Activated gamma-delta T cell (primary cell): ENCODE measurements around the gene TMED7.

Experiments
- DNase-seq: peaks from one replicate; lab custom pipeline; 2025; lab: John Stamatoyannopoulos, UW

Gene TMED7

DNA sequence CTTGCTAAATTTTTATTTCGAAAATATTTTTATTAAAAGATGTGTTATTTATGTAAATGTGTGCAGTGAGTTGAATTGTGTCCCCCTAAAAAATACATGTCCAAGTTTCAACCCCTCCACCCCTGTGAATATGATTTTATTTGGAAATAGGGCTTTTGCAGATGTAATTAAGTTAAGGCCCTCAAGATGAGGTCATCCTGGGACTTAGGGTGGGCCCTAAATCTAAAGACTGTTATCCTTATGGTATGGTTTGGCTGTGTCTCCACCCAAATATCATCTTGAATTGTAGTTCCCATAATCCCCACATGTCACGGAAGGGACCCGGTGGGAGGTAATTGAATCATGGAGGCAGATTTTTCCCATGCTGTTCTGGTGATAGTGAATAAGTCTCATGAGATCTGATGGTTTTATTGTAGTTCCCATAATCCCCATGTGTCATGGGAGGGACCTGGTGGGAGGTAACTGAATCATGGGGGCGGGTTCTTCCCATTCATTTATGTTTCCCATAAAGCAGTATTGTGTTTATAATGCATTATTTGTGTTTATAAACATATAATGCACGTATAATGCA is 1.5 kb upstream of the TMED7 start:
- no peak for DNase-seq

- no peak for DNase-seq
These were observed 598 bp upstream of the TMED7 start for GRCh38 chr5:115626445-115626823.

- no peak for DNase-seq
These were observed 842 bp downstream of the TMED7 start for GRCh38 chr5:115624994-115625393.

DNA sequence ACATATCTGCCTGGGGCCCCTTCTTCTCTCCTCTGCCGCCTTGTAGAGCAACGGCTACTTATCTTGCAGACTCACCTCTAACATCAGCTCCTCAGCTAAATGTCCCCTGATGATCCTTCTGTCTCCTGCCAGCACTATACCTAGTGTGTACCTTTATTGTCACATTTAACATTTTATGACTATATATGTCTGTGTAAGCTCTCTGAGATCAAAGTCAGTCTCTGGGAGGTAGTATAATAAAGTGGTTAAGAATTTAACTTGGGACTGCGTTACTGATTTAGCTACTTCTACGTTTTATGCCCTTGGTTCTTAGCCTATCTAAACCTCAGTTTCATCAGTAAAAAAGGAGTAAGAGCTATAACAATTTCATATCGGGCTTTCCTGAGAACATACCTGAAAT is 2.2 kb downstream of the TMED7 start:
- no peak for DNase-seq

DNA sequence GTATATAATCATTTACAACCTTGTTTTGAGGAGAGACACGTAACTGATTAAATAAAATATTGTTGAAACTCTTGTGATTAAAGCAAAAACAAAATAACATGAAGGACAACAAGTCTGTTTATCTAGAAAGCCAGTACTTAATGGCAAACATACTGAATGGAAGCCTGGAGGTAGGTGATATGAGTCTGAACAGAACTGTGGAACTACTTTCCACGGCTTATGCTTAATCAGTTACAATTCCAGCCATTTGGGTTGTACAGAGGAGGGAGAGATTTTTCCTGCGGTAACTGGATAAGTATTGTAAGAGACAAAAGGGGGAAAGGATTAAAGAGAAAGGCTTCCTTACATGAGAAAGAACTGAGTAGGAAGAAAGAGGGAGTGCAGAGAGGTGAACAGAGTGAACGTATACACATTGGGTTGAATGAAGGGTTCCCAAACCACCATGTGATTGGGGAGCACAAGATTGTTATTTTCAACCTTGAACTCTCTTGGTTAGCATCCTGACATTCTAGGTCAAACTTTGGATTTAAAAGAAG is 4.4 kb downstream of the TMED7 start:
- DNase-seq = no peak

DNA sequence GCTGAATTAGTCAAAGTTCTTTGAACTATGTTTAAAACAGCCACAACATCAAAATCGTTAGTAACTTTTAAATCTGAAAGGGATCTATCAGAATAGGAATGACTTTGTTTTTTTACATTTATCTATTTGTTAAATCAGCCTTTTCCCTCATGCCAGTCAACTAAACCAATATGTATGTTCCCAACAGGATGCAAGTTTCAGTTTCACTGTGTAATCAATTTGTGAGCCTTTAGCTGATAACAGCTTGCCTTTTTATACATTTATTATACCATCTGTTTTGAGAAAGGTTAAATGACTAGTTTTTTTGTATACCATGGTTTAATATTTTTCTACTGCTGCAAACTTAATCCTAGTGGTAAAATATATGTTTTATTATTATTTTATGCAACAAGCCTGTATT is 8.9 kb downstream of the TMED7 start:
- no peak for DNase-seq

DNA sequence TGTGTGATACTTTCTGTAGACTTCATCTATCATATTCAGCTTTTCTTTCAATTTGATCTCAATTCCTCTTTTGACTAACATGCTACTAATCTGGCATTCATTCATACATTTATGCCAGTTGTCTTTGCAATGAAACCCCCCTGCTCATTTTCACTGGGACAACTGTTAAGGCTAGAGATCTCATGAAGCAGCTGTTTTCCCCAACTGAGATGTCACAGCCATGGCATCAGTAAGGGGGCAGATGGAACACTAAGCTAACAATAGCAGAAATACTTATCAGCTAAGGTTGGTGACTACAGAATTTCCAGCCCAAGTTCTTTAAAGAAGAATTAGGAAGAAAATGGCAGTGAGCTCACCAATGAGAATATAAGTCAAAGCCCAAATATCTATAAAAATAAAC is 9.4 kb downstream of the TMED7 start:
- no peak for DNase-seq

GRCh38 chr5:115611873-115612272 is 14.0 kb downstream of the TMED7 start:
- no peak for DNase-seq

GRCh38 chr5:115607935-115608334 is 17.9 kb downstream of the TMED7 start:
- no peak for DNase-seq

GRCh38 chr5:115605436-115605835 is 20.4 kb downstream of the TMED7 start:
- DNase-seq = no peak

GRCh38 chr5:115602591-115603125 is 23.2 kb downstream of the TMED7 start:
- no peak for DNase-seq

- peak; percentile 52 for DNase-seq
These were observed 23.9 kb downstream of the TMED7 start, which contains the start of gene TICAM2 for GRCh38 chr5:115601701-115602590. Gene TICAM2, minus strand, starts transcription at chr5:115602479. Its CDS starts 21,223 bp downstream, at chr5:115581256.

- DNase-seq = no peak
These were observed 25.1 kb downstream of the TMED7 start for GRCh38 chr5:115600766-115601165.

DNA sequence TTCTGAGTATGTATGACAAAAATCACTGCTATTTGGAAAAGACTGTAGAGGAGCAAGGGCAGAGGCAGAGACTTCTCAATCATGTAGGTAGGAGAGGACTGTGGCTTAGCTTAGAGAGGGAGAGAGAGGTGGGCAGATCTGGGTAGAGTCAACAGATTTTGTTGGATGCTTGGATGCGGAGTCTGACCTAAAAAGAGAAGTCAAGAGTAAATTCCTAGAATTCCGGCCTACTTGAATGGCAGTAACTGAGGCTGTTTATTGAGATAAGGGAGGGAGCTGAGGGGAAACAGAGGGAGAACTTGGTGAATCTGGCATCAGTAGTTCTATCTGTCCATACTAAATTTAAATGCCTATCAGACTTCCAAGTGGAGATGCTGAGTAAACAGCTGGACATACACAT is 25.9 kb downstream of the TMED7 start:
- no peak for DNase-seq

DNA sequence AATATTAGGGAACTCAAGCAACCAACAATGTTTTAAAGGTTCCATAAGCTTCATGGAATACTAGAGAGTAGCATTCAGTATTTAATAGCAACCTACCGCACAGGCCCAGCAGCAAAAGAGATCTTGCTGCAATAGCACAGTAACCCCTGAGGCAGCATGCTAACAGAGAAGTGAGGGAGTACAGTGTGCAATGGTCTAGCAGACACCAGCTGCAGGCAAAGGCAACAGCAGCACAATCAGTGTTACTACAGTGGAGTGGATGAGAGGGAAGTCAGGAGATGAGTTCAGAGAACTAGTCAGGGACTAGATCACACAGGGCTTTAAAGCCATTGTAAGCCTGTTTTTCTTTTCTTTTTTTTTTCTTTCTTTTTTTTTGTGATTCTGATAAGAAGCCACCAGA is 26.3 kb downstream of the TMED7 start:
- no peak for DNase-seq

GRCh38 chr5:115594128-115595047 is 31.4 kb downstream of the TMED7 start:
- DNase-seq = no peak

- DNase-seq = no peak
These were observed 36.8 kb downstream of the TMED7 start for GRCh38 chr5:115589043-115589442.

GRCh38 chr5:115588640-115589039 is 37.2 kb downstream of the TMED7 start:
- DNase-seq = no peak

- no peak for DNase-seq
These were observed 39.2 kb downstream of the TMED7 start for GRCh38 chr5:115586525-115587146.

- no peak for DNase-seq
These were observed 40.6 kb downstream of the TMED7 start for GRCh38 chr5:115585265-115585664.

DNA sequence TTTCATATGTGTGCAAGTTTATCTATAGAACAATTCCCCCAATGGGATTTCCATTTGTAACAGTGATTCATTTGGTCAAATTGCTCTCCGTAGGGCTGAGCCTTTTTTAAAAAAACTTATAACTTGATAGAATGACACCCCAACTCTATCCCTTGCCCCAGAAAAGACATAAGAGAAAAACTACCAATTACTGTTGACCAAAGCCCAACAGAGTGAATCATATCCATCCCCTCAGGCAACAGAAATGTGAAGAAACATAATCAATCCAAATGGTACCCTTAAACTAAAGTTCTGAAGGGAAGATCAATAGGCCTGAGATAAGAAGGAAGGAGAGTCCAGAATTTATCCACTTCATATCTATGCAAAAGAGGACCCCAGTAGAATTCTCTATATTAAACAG is 41.3 kb downstream of the TMED7 start:
- DNase-seq = no peak
